Stimulated activated CD4-positive, alpha-beta T cell treated with anti-CD3 and anti-CD28 coated beads, Interleukin-4, amount 100 ng/mL, for 1 hour (primary cell): ENCODE results near the gene PSMB10.

Experiments
- DNase-seq: peaks from one replicate; pipeline ENCODE4 v3.0.0-alpha.2; 2020

Gene PSMB10

GRCh38 chr16:67888331-67888730 lies 48.3 kb downstream of the PSMB10 start:
- no peak for DNase-seq

GRCh38 chr16:67886387-67886786 lies 50.3 kb downstream of the PSMB10 start:
- no peak for DNase-seq

GRCh38 chr16:67885976-67886375 lies 50.7 kb downstream of the PSMB10 start:
- no peak for DNase-seq

- no peak for DNase-seq
These were observed 51.1 kb downstream of the PSMB10 start for GRCh38 chr16:67885545-67885944.

- no peak for DNase-seq
These were observed 52.0 kb downstream of the PSMB10 start, which contains the start of gene NRN1L for GRCh38 chr16:67884684-67885083. NRN1L (plus strand) TSS chr16:67884885; CDS start chr16:67884904, 19 bp downstream.
